A549 (cell line): ENCODE data around the gene RPL27A. TPM values are rescaled to one million over a fixed set of nuclear protein-coding genes. Genes with fewer than 3 reads are reported as not detected.

Experiments used
- ATAC-seq, 2 experiments: fragments of 200-7000 bp in 1 of 2; fragments of >200 bp in 1 of 2; cut with Nextera tagmentation in 1 of 2; cut with Tn5 transposase in 1 of 2; 3 replicates each; pipeline versions ENCODE4 v1.8.0 to v1.9.1; 2018 to 2020; ENCODE audit warnings: mild to moderate bottlenecking in 1 of 2, moderate library complexity in 1 of 2
- CTCF ChIA-PET: fragments of 300-600 bp; sonication (Branson Sonifier 250); formaldehyde crosslinking; extraction: SDS; loops from one replicate; lab custom pipeline; 2021; ENCODE audit warnings: antibody characterized with exemption, inconsistent platforms; lab: Yijun Ruan, JAX
- POLR2A ChIA-PET: fragments of 350-600 bp; formaldehyde crosslinking; extraction: SDS; loops from one replicate; lab custom pipeline; 2021; ENCODE audit warnings: antibody characterized with exemption, inconsistent platforms; lab: Yijun Ruan, JAX
- DNase-seq, 2 experiments: peaks; one replicate each; pipeline versions ENCODE4 v3.0.0 to v3.0.0-alpha.2; 2011 to 2016; ENCODE audit warnings: low read depth in 1 of 2, low spot score in 1 of 2
- FAIRE-seq: peaks from 2 replicates; lab custom pipeline; 2011; peaks lifted over from hg19 to GRCh38; lab: Jason Lieb, UNC
- H3K27ac ChIP-seq, 2 experiments: fragments of >200 bp; sonication (Bioruptor Twin); formaldehyde crosslinking; 3 replicates each; pipeline ENCODE4 v1.5.1; 2016 to 2017
- H3K4me1 ChIP-seq: fragments of >200 bp; sonication (Bioruptor Twin); formaldehyde crosslinking; 3 replicates; pipeline ENCODE4 v1.6.1; 2016
- H3K4me2 ChIP-seq: fragments of >200 bp; sonication (Bioruptor Twin); formaldehyde crosslinking; 3 replicates; pipeline ENCODE4 v1.6.1; 2016
- H3K4me3 ChIP-seq: fragments of >200 bp; sonication (Bioruptor Twin); formaldehyde crosslinking; 3 replicates; pipeline ENCODE4 v1.5.1; 2016
- H3K9me3 ChIP-seq: fragments of >200 bp; sonication (Bioruptor Twin); formaldehyde crosslinking; 3 replicates; pipeline ENCODE4 v1.6.1; 2016
- CBX2 ChIP-seq: fragments of 200-600 bp; sonication (generic); IDR thresholded peaks from 2 replicates; pipeline ENCODE4 v1.6.1; 2016; ENCODE audit warnings: low read depth, mild to moderate bottlenecking, borderline replicate concordance
- CEBPB ChIP-seq, 2 experiments: fragments of >200 bp in 1 of 2; sonication (Bioruptor Twin) in 1 of 2; formaldehyde crosslinking in 1 of 2; IDR thresholded peaks; 2 replicates each; pipeline ENCODE4 v1.6.1; 2012 to 2016
- CHD2 ChIP-seq: fragments of 150-350 bp; IDR thresholded peaks from 2 replicates; pipeline ENCODE4 v1.6.1; 2014; ENCODE audit warnings: low read length; ENCODE audit not compliant: partially characterized antibody
- EP300 ChIP-seq, 2 experiments: fragments of >200 bp; sonication (Bioruptor Twin); formaldehyde crosslinking; IDR thresholded peaks; 2 replicates in 1 of 2; 3 replicates in 1 of 2; pipeline ENCODE4 v1.6.1; 2016 to 2017
- FOSL2 ChIP-seq, 2 experiments: fragments of 450-650 bp in 1 of 2; fragments of >200 bp in 1 of 2; sonication (Bioruptor Twin) in 1 of 2; formaldehyde crosslinking; IDR thresholded peaks; 2 replicates each; pipeline versions ENCODE4 v1.5.0 to v1.6.1; 2016 to 2020; ENCODE audit warnings: mild to moderate bottlenecking in 1 of 2, moderate library complexity in 1 of 2
- GATA3 ChIP-seq: IDR thresholded peaks from 2 replicates; pipeline ENCODE4 v1.6.1; 2012; ENCODE audit warnings: borderline replicate concordance
- HDAC2 ChIP-seq: fragments of 200-600 bp; sonication (generic); IDR thresholded peaks from 2 replicates; pipeline ENCODE4 v1.6.1; 2016
- HOXA7 ChIP-seq: fragments of 250-450 bp; sonication (Bioruptor Pico); IDR thresholded peaks from 2 replicates; pipeline ENCODE4 v1.5.0; 2020; ENCODE audit warnings: mild to moderate bottlenecking, moderate library complexity
- JUN ChIP-seq, 2 experiments: fragments of >200 bp; sonication (Bioruptor Twin); formaldehyde crosslinking; IDR thresholded peaks; 2 replicates in 1 of 2; 3 replicates in 1 of 2; pipeline ENCODE4 v1.6.1; 2016 to 2017
- JUNB ChIP-seq: fragments of >200 bp; sonication (Bioruptor Twin); formaldehyde crosslinking; IDR thresholded peaks from 2 replicates; pipeline ENCODE4 v1.6.1; 2016
- NR3C1 ChIP-seq: fragments of >200 bp; sonication (Bioruptor Twin); formaldehyde crosslinking; IDR thresholded peaks from 3 replicates; pipeline ENCODE4 v1.6.1; 2017
- PHF8 ChIP-seq: fragments of 200-600 bp; sonication (generic); IDR thresholded peaks from 2 replicates; pipeline ENCODE4 v1.6.1; 2016; ENCODE audit warnings: low read depth, mild to moderate bottlenecking, antibody characterized with exemption, moderate library complexity, borderline replicate concordance
- POLR2A ChIP-seq: IDR thresholded peaks from 2 replicates; pipeline ENCODE4 v1.6.1; 2012; ENCODE audit warnings: mild to moderate bottlenecking, low read length
- RAD21 ChIP-seq, 2 experiments: fragments of >200 bp in 1 of 2; sonication (Bioruptor Twin) in 1 of 2; formaldehyde crosslinking in 1 of 2; IDR thresholded peaks in 1 of 2; conservative IDR thresholded peaks in 1 of 2; 2 replicates in 1 of 2; 3 replicates in 1 of 2; pipeline ENCODE4 v1.6.1; 2012 to 2018; ENCODE audit warnings: inconsistent platforms in 1 of 2
- RFX5 ChIP-seq: fragments of 450-650 bp; IDR thresholded peaks from 2 replicates; pipeline ENCODE4 v1.7.1; 2014; ENCODE audit warnings: antibody characterized with exemption, mild to moderate bottlenecking, moderate library complexity
- ZC3H11A ChIP-seq: fragments of 450-650 bp; IDR thresholded peaks from 2 replicates; pipeline ENCODE4 v1.6.1; 2014; ENCODE audit warnings: antibody characterized with exemption, mild to moderate bottlenecking
- ZNF302 ChIP-seq: fragments of 250-450 bp; sonication (Bioruptor Pico); IDR thresholded peaks from 2 replicates; pipeline ENCODE4 v1.9.0; 2021; ENCODE audit warnings: inconsistent platforms, mild to moderate bottlenecking, moderate library complexity
- WGBS: methylation state at CpG from one replicate; pipeline ENCODE4 v1.1.6; 2017; ENCODE audit errors: missing lambda C conversion rate; 5-methylcytosine and 5-hydroxymethylcytosine counted together
- polyA plus RNA-seq, 4 experiments: library from polyadenylated mRNA; depleted of rRNA in 3 of 4; stranded (reverse); fragments of >200 nt; fragmentation: RNase III in 1 of 4; extraction: RNeasy Plus Mini Kit Qiagen cat#74134 plus additional on column Dnase treatment in 1 of 4; gene quantifications; 2 replicates in 3 of 4; 3 replicates in 1 of 4; pipeline ENCODE4 v1.2.3, GENCODE V29; 2011 to 2017
- TF ChIP-seq, protein P1 (sequence below): fragments of >200 bp; sonication (Bioruptor Twin); formaldehyde crosslinking; IDR thresholded peaks from 3 replicates; pipeline ENCODE4 v1.6.1; 2016
- TF ChIP-seq, protein P2 (sequence below): IDR thresholded peaks from 2 replicates; pipeline ENCODE4 v1.6.1; 2012
- TF ChIP-seq, protein P3 (sequence below): fragments of 150-350 bp; IDR thresholded peaks from 2 replicates; pipeline ENCODE4 v1.6.1; 2014; ENCODE audit warnings: low read depth, mild to moderate bottlenecking, low read length
- TF ChIP-seq, protein P4 (sequence below): fragments of 450-650 bp; IDR thresholded peaks from 2 replicates; pipeline ENCODE4 v1.6.1; 2014; ENCODE audit warnings: antibody characterized with exemption
- TF ChIP-seq, protein P5 (sequence below): IDR thresholded peaks from 2 replicates; pipeline ENCODE4 v1.6.1; 2012; ENCODE audit warnings: low read depth, borderline replicate concordance
- TF ChIP-seq, protein P6 (sequence below): IDR thresholded peaks from 2 replicates; pipeline ENCODE4 v1.6.1; 2012

RPL27A gene
- polyA plus RNA-seq, 2 of the 4 experiments (the other 2 are of a cell fraction), result 804 to 3,631 TPM

DNA sequence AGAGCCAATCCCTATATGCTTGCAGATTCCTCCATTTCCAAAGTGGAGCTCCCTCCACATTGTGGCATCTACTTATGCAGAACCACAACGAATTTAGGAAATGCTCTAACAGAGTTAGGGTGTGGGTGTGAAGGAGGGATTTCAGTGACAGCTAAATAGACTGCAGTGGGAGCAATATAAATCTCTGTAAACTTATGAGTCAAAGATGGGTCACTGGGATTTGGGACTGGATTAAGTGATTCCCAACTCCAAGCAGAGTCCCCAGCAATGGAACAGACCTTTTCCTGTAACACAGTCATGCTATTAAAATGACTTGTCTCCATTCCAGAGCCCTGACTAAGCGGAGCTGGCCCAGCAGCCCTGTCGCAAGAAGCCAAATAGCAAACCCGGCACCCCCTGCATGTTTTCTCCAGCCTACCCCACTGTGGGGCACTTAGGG is 36.6 kb downstream of the RPL27A start:
- H3K4me2 ChIP-seq, result peak overlapping the region; percentile 80
- no peaks in the 10 kb centered on the region for H3K9me3 ChIP-seq
- peak; percentile 70 to 80 for DNase-seq
- no peak for FAIRE-seq
- peak overlapping the region; percentile 80 to 92 for H3K27ac ChIP-seq
- H3K4me3 ChIP-seq, result peak overlapping the region; percentile 12; the same call in 1 of the 3 replicates
- ChIA-PET CTCF (interaction anchor here (1.2 to 2.0 kb wide), 5 partner anchors 28 to 240 kb away, joined by 3 to 7 read pairs (median 5); no protein-coding TSS in a partner anchor), POLR2A (interaction anchor here (0.6 to 3.0 kb wide), 7 partner anchors 11 to 187 kb away, joined by 3 to 13 read pairs (median 4); partner anchors contain the start of genes RPL27A and TRIM66)
- ATAC-seq, result peak; percentile 73 to 81
- WGBS, result 2% methylated on average over 4 of the region's 4 CpGs
- TF ChIP-seq EP300 (IDR thresholded peaks at IDR 0.05) (peak; percentile 57 to 70; a peak in 2 of 5 replicates), RFX5 (no peak), RAD21 (conservative IDR thresholded peaks at IDR 0.05 in 1 of 2, IDR thresholded peaks at IDR 0.05 in 1 of 2) (peak; percentile 21 to 38; a peak in 1 of 5 replicates), PHF8 (no peak), JUNB (peak; percentile 96), CEBPB (IDR thresholded peaks at IDR 0.05) (peak; percentile 51 to 92), POLR2A (no peak), JUN (IDR thresholded peaks at IDR 0.05) (peak; percentile 75 to 80; a peak in 4 of 5 replicates), FOSL2 (IDR thresholded peaks at IDR 0.05) (peak; percentile 95), FOSL2 (CRISPR knock-in tag; IDR thresholded peaks at IDR 0.05) (peak; percentile 81), GATA3 (peak; percentile 79; the same call in 1 of the 2 replicates)
- TF ChIP-seq, protein P1, sequence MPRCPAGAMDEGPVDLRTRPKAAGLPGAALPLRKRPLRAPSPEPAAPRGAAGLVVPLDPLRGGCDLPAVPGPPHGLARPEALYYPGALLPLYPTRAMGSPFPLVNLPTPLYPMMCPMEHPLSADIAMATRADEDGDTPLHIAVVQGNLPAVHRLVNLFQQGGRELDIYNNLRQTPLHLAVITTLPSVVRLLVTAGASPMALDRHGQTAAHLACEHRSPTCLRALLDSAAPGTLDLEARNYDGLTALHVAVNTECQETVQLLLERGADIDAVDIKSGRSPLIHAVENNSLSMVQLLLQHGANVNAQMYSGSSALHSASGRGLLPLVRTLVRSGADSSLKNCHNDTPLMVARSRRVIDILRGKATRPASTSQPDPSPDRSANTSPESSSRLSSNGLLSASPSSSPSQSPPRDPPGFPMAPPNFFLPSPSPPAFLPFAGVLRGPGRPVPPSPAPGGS, result peak; percentile 60; the same call in 1 of the 3 replicates
- TF ChIP-seq, protein P2, sequence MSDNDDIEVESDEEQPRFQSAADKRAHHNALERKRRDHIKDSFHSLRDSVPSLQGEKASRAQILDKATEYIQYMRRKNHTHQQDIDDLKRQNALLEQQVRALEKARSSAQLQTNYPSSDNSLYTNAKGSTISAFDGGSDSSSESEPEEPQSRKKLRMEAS, result peak; percentile 57; the same call in 1 of the 2 replicates
- TF ChIP-seq, protein P3, sequence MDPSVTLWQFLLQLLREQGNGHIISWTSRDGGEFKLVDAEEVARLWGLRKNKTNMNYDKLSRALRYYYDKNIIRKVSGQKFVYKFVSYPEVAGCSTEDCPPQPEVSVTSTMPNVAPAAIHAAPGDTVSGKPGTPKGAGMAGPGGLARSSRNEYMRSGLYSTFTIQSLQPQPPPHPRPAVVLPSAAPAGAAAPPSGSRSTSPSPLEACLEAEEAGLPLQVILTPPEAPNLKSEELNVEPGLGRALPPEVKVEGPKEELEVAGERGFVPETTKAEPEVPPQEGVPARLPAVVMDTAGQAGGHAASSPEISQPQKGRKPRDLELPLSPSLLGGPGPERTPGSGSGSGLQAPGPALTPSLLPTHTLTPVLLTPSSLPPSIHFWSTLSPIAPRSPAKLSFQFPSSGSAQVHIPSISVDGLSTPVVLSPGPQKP, result no peak
- H3K4me1 ChIP-seq, result peaks cover 57% of the 10 kb centered on the region

DNA sequence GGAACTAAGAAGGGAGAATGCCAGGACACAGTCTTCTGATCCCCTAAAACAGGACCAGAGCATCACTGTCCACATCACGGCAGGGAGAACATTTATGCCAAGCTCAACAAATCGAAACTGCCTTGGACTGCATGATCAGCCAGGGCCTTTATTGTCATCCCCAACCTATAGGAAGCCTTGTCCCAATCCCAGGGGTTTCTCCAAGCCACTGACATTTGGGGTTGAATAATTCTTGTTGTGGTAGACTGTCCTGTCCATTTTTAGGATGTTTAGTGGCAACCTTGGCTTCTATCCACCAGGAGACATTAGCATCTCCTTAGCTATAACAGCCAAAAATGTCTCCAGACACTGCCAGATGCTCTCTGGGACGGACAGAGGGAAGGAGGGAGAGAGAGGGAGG is 37.1 kb downstream of the RPL27A start:
- Histone ChIP-seq H3K27ac (peak overlapping the region; percentile 80 to 92), H3K4me3 (no peak overlapping the region)
- peak in 1 of 2 experiments; percentile 48; a peak in 5 of 6 replicates for ATAC-seq

More for the DNA sequence above, 37.1 kb downstream of the RPL27A start:
- POLR2A ChIA-PET, result interaction anchor here (0.6 to 3.0 kb wide), 7 partner anchors 11 to 187 kb away, joined by 3 to 13 read pairs (median 4); partner anchors contain the start of genes RPL27A and TRIM66
- CTCF ChIA-PET, result interaction anchor here (1.0 to 2.0 kb wide), 5 partner anchors 29 to 240 kb away, joined by 3 to 7 read pairs (median 5); no protein-coding TSS in a partner anchor
- Histone ChIP-seq H3K4me1 (peaks cover 57% of the 10 kb centered on the region), H3K9me3 (no peaks in the 10 kb centered on the region), H3K4me2 (peak overlapping the region; percentile 80)
- WGBS, result 29% methylated on average over 3 of the region's 3 CpGs
- DNase-seq (no peak), FAIRE-seq (no peak)
- TF ChIP-seq, protein P1, result no peak
- no peak; a peak in 1 of 5 replicates for TF ChIP-seq JUN (IDR thresholded peaks at IDR 0.05)
- TF ChIP-seq HDAC2, result no peak
- no peak for TF ChIP-seq JUNB
- no peak for TF ChIP-seq NR3C1
- TF ChIP-seq, protein P4, sequence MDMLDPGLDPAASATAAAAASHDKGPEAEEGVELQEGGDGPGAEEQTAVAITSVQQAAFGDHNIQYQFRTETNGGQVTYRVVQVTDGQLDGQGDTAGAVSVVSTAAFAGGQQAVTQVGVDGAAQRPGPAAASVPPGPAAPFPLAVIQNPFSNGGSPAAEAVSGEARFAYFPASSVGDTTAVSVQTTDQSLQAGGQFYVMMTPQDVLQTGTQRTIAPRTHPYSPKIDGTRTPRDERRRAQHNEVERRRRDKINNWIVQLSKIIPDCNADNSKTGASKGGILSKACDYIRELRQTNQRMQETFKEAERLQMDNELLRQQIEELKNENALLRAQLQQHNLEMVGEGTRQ, result no peak
- TF ChIP-seq CHD2, result no peak
- TF ChIP-seq HOXA7 (CRISPR knock-in tag), result no peak
- TF ChIP-seq, protein P2, result no peak
- TF ChIP-seq, protein P5, sequence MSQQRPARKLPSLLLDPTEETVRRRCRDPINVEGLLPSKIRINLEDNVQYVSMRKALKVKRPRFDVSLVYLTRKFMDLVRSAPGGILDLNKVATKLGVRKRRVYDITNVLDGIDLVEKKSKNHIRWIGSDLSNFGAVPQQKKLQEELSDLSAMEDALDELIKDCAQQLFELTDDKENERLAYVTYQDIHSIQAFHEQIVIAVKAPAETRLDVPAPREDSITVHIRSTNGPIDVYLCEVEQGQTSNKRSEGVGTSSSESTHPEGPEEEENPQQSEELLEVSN, result no peak
- TF ChIP-seq, protein P6, sequence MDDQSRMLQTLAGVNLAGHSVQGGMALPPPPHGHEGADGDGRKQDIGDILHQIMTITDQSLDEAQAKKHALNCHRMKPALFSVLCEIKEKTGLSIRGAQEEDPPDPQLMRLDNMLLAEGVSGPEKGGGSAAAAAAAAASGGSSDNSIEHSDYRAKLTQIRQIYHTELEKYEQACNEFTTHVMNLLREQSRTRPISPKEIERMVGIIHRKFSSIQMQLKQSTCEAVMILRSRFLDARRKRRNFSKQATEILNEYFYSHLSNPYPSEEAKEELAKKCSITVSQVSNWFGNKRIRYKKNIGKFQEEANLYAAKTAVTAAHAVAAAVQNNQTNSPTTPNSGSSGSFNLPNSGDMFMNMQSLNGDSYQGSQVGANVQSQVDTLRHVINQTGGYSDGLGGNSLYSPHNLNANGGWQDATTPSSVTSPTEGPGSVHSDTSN, result no peak
- no peak for TF ChIP-seq CBX2
- TF ChIP-seq ZC3H11A, result no peak
- no peak for TF ChIP-seq ZNF302 (CRISPR knock-in tag)
